NK-92 treated with Interleukin-12 subunit alpha and Interleukin-12 subunit beta, amount 100 ng/mL, for 24 hours (cell line): ENCODE results near the gene TP53INP2.
"Not testable (repeated sequence)": the region's sequence is repeated elsewhere in the genome, so short reads cannot be mapped to it uniquely, and the experiment has no call there.

Source experiments
- DNase-seq: peaks from one replicate; lab custom pipeline; 2025; lab: John Stamatoyannopoulos, UW

Gene TP53INP2, protein sequence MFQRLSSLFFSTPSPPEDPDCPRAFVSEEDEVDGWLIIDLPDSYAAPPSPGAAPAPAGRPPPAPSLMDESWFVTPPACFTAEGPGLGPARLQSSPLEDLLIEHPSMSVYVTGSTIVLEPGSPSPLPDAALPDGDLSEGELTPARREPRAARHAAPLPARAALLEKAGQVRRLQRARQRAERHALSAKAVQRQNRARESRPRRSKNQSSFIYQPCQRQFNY

DNA sequence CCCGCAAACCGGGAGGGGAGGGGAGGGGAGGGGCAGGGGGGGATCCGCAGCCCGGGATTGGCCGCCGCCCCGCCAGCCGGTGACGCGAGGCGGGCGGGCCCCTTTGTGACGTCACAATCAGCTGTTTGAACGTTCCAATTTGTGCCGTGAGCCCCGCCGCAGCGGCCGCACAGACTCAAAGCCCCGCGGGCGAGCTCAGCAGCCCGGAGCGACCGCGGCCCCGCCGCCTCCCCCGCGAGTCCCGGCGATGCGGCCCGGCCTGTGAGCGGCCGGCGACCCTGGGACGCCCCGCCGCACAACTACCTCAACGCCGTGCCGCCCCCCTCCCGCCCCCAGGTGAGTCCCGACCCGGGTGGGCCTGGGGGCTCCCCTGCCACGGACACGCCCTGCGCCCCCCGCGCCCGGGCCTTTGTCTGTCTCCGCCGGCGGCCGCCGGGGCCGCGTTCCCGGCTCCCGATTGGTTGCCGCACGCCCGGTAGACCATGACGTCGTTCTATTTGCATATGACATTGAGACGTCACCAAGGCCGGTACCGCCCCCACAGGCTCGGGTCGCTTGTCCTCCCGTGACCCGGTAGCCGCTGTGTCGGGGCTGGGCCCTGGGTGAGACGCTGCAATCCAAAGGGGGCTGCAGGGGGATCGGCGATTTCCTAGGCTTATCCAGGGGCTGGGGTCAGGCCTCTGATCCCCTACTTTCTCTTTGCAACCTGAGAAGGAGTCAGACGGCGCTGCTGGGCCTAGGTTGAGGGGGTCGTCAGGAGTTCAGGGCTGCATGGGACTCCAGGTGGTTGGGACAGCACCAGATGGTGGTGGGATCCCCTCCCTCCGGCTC lies at the start of gene TP53INP2:
Gene TP53INP2 (plus strand): TSS at position 168 of the 831 bp plus-strand sequence. CDS start 4,396 bp downstream, outside the sequence.
- peak; percentile 83 for DNase-seq

DNA sequence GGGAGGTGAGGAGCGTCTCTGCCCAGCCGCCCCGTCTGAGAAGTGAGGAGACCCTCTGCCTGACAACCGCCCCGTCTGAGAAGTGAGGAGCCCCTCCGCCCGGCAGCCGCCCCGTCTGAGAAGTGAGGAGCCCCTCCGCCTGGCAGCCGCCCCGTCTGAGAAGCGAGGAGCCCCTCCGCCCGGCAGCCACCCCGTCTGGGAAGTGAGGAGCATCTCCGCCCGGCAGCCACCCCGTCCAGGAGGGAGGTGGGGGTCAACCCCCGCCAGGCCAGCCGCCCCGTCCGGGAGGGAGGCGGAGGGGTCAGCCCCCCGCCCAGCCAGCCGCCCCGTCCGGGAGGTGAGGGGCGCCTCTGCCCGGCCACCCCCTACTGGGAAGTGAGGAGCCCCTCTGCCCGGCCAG lies 45.5 kb upstream of the TP53INP2 start:
- DNase-seq, result not testable (repeated sequence)

DNA sequence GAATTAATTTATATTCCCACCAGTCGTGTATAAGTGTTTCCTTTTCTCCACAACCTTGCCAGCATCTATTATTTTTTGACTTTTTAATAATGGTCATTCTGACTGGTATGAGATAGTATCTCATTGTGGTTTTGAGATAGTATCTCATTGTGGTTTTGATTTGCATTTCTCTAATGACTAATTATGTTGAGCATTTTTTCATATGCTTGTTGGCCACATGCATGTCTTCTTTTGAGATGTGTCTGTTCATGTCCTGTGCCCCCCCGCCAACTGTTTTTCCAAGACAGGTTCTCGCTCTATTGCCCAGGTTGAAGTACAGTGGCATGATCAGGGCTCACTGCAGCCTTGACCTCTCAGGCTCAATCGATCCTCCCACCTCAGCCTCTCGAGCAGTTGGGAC lies 42.3 kb upstream of the TP53INP2 start:
- not testable (repeated sequence) for DNase-seq

DNA sequence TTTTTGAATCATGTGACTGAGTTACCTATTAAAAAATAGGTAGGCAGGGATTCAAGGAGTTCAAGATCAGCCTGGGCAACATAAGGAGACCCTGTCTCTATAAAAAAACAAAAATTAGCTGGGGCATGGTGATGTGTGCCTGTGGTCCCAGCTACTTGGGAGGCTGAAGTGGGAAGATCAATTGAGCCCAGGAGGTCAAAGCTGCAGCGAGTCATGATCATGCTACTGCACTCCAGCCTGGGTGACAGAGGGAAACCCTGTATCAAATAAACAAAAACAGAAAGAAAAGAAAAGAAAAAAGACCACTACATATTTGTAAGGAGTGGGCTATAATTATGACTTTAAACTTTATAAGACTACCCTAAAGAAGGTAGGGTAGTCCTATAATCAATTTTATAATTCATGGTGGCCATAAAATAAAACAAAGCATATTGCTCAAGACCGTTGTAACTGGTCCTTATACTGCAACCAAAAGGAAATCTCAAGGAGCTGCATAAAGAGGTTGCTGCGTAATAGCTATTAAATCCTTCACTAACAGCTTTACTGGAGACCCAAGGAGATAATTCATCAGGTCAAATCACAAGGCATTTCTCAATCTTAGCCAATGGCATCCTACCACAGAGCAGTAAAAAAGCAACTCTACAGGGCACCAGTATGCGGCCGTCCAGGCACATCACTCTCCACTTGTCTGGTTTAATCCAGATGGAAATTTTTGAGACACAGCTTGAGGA lies 40.8 kb upstream of the TP53INP2 start:
- DNase-seq, result no peak

DNA sequence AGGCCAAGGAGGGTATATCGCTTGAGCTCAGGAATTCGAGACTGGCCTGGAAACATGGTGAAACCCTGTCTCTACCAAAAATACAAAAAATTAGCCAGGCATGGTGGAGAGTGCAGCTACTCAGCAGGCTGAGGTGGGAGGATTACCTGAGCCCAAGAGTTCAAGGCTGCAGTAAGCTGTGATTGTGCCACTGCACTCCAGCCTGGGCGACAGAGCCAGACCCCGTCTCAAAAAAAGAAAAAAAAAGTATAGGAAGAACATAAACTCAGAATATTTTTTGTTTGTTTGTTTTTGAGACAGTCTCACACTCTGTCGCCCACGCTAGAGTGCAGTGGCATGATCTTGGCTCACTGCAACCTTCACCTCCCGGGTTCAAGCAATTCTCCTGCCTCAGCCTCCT lies 39.4 kb upstream of the TP53INP2 start:
- DNase-seq, result not testable (repeated sequence)

DNA sequence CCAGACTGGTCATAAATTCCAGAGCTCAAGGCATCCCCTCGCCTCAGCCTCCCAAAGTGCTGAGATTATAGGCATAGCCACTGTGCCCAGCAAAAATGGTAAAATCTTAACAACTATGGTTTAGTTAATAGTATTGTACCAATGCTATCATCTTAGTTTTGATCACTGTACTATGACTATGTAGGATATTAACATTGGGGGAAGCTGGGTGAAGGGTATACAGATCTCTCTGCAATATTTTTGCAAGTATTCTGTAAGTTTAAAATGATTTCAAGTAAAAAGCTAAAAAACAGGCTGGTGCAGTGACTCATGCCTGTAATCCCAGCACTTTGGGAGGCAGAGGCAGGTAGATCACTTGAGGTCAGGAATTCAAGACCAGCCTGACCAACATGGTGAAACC lies 35.0 kb upstream of the TP53INP2 start:
- no peak for DNase-seq

DNA sequence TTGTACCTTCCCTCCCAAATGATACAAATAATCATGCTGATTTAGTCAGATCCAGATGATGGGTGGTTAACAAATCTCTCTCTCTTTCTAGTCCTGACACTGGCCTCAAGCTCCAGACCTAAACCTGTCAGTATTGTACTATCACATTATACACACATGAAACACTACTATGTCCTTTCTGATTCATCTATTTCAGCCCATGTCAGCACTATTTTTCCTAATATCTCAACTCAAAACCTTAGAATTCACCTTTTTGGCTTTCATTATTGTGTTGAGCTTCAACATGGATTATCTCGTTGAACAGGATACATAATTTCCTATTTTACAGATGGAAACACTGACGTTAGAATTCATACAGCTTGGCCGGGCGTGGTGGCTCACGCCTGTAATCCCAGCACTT lies 30.7 kb upstream of the TP53INP2 start:
- no peak for DNase-seq

DNA sequence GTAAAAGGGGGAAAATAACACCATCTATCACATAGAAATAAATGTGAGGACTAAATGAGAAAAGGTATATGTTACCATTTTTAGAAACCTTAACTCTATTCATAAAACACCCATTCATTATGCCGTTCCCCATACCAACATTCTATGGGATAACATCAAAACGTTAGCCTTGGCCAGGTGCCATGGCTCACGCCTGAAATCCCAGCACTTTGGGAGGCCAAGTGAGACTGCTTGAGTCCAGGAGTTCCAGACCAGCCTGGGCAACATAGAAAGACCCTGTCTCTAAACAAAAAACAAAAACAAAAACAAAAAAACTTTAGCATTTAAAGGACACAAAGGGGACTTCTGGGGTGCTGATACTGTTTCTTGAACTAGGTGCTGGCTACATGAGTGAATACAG lies 28.6 kb upstream of the TP53INP2 start:
- DNase-seq, result no peak

DNA sequence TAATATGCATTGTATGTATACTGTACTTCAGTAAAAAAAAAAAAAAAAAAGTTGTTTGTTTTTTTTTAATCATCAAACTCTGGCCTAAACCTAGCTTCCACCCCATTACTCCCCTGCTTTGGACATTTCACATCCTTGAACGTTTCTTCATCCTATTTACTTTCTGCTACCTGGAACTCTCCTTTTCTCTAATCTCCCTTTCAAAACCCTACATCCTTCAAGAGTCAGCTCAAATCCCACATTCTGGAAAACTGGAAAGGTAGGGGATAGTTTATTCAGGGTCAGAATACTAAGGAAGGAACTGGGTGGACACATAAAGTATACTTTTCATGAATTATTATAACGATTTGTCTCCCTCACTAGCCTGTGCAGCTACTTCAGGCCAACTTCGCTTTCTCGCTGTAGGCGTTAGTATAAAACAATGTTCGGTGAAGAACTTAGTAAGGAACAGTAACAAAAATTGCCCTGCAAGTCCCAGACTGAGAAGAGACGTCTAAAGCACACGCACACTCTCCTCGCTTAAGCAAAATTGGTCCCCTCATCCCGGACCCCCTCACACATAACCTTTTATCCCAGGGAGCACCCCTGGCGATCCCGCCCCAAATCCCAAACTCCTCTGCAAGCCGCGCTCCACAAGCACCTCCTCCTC lies 28.0 kb upstream of the TP53INP2 start:
- DNase-seq, result no peak

DNA sequence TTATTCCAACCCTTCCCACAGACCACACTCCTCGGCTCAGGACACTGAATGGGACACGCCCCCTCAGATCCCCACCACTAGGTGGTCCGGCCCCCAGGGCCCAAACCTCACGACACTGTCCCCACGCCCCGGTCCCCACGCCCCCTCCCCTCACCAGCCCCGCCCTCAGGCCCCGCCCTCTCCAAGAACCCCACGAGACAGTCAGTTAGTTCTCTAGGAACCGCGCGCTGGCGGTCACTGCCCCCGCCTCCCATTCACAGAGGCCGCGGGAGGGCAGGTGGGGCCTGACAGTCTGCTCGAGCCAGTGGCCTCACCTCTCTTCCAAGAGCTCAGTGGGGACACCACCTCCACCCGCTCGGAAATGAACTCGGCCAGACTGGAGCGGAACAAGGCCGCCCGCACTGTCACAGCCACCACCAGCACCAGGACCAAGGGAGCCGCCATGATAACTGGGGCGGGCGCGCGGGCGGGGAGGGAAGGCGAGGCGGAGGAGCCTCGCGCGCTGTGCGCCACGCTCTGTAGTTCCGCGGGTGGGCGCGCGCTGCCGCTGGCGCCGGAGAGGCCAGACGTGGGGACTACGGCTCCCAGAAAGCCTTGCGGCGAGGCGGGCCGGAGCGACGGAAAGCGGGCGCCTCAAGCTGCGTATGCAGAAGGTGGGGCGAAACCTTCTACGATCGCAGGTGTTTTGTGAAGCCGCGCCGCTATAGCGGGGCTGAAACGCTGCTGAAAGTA lies 27.3 kb upstream of the TP53INP2 start, which contains the start of gene PIGU:
Gene PIGU (minus strand): TSS at position 451 of the 732 bp plus-strand sequence. CDS start 7 bp downstream, at position 444.
- peak; percentile 95 for DNase-seq

DNA sequence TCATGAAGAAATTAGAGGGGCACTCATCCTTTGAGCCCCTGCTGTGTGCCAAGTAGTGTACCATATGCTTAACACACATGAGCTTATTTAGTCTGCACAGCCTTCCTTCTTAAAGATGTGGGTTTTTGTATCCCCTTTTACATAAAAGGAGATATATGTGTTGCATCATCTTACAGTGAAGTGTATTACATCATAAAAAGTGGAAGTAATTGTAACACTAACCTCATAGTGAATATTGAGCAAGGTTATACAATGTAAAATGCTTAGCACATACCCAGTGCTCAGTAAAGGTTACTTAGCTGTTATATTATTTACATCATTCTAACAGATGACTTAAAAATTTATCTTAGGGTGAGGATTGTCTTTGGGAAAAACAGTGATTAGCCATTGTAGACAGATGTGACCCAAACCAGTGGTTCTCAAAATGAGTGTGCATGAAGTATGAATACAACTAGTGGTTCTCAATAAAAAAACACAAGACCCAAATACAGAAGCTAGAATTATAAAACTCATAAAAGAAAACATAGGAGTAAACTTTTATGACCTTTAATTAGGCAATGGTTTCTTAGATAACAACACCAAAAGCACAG lies 23.5 kb upstream of the TP53INP2 start:
- no peak for DNase-seq

DNA sequence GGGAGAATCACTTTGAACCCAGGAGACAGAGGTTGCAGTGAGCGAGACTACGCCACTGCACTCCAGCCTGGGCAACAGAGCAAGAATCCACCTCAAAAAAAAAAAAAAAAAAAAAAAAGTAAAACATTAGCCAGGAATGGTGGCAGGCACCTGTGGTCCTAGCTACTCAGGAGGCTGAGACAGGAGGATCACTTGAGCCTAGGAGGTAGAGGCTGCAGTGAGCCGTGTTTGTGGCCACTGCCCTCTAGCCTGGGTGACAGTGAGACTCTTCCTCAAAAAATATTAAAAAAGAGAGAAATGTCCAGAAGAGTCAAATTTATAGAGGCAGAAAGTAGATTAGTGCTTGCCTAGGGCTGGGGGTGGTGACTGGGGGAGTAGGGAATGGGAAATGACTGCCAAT lies 20.5 kb upstream of the TP53INP2 start:
- DNase-seq, result no peak

DNA sequence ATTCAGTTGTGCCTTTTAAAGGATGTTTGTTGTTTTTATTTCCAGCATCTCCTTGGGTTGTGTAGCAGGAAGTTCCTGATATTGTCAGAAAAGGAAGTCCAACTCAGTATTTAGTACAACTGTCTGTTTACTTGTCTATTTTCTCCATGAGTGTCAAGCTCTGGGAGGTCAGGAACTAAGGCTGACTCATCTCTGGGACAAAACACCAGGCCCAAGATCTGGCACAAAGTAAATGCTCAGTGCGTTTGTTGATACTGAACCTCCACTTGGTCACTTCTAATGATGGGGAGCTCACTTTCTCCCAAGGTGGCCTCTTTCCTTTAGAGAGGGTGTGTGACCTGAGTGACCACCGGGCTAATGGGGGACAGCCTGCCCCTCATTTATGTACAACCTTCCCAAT lies 14.7 kb upstream of the TP53INP2 start:
- DNase-seq, result no peak

DNA sequence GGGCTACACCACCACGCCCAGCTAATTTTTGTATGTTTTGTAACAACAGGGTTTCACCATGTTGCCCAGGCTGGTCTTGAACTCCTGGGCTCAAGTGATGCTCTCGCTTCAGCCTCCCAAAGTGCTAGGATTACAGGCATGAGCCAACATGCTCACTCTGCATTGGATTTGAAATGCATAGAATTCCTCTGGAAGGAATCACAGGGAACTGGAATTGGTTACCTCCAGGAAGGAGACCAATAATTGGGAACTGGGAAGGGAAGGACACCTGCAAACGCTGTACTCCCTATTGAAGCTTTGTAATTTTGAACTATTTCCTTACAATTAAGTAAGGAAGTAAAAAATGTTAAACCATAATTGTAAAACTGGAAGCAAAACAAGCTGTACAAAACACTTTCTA lies 12.3 kb upstream of the TP53INP2 start:
- DNase-seq, result no peak

DNA sequence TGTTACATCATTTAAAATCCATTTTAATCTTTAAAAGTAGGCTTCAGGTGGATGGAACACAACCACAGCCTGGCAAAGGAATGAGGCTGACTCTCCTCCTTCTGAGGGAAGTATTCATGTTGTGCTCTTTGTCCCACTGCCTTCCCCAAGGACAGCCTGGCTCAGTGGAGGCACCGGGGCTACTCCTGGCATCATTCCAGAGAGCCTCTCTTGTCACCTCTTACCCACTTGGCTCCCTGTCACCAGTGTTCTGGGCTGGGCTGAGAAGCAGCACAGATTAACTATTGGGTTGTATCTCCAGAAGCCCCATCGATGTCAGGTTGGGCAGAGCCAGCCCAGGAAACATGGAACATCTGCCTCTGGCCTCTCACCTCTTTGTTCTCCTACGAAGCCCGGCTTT lies 10.7 kb upstream of the TP53INP2 start:
- DNase-seq, result no peak

DNA sequence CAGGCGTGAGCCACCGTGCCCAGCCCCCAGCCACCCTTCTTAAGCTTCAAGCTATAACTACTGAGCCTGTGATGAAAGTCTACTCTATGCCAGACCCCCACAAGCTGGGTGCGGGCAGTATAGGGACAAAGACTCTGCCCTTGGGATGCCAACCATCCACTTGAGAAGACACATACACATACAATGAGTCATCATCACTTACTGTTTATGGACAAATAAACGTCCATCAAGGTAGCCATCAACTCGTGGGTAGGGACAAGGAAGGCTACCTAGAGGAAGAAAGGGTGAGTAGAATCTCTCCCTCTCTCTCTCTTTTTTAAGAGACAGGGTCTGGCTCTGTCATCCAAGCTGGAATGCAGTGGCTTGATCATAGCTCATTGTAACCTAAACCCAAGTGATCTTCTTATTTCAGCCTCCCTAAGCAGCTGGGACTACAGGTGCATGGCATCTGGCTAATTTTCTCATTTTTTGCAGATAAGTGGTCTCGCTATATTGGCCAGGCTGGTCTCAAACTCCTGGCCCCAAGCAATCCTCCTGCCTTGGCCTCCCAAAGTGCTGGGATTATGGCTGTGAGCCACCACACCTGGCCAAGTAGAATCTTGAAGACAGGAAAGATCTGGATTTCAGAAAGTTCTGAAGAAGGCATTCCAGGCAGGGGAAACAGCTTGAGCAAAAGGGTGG lies 2.6 kb upstream of the TP53INP2 start:
- DNase-seq, result no peak

DNA sequence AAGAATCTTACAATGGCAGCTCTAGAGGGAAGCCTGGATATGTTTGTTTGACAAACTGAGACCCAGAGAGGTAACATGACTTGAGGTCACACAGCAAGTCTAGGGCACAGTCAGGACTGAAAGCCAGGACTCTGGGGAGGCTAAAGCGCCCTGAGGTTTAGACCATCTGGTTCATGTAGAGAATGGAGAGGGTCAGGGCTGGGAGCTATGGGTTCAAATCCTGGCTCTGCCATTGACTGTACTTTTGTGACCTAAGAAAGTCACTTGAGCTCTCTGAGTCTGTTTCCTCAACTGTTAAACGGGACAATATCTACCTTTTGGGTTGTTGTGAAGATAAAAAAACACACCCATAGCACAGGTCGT lies 1.1 kb upstream of the TP53INP2 start:
- no peak for DNase-seq

DNA sequence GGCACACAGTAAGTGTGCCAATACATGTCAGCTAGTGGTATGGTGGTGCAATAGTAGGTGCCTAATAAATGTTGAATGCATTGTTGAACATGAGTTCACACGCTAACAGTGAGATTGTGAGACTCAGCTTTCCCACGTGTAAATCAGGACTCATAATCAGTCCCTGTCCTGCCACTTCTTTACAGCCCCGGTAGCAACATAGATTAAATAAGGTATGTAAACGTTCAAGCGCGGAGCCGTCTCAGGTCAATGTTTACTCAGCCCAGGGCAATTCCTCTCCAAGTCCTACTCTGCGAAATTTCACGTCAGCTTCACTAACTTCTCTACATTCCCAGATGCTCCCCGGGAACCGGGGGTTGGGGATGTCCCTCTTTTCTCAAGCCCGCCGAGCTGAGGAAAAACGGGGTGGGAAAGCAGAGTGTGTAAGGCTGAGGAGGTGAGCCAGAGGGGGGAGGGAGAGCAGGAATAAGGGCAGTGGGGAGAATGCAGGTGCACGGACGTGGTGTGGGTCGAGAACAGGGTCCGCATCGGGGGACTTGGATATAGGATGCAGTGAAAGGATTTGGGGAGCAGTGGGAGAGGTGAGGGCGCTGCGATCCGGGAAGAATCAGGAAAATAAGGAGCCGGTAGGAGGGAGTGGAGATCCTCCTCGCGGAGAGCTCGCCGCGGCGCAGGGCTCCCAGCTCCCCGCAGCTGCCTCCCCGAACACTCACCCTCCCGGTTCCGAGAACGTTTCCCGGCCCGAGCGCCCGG lies 544 bp upstream of the TP53INP2 start:
- no peak for DNase-seq

DNA sequence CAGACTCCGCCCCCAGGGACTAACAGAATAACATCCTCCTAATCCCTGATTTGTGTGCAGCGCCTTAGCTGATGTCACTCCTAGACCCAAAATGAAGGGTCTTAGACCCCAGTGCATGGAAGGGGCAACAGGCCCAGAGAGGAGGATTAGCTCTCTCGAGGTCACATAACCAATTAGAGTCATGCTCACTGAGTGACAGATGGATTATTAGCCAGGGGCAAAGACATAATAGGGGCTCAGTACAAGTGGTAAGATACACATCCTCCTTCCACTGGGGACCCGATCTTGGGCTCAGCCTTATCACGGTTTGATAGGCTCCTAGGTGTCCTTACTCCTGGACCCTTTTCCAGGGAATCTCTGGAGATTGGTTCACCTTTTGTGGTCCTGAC lies 858 bp downstream of the TP53INP2 start:
- no peak for DNase-seq
